ENCODE measurements around the gene TRMT11. TPM values are rescaled to one million over a fixed set of nuclear protein-coding genes. Genes with fewer than 3 reads are reported as not detected.

TRMT11 gene
- total and polyA plus RNA-seq, 2 of the 13 experiments (the other 11 are each of a cell fraction or from before 2014, with no cell fraction given), result 42.2 to 81.9 TPM

DNA sequence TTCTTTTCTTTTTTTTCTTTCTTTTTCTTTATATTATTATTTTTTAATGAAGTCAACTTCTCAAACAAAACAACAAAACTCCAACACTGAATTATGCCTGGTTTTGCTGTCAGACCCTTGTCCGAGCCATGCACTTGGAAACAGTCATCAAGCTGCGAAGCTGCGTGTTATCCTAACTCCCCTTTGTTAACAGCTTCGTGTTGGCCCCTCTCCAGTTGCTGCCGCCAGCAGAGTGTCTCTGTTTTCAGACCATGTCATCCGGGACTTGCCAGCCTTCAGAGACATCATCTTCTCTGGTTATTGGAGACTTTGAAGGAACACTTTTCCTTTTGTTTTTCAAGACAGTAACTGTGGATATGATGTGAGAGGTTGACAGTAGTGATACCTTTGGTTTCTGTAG lies 83.1 kb downstream of the TRMT11 start:
- intact Hi-C loops (cut with micrococcal nuclease; ENCODE audit: unreplicated experiment) (no loop called here), in situ Hi-C loops (cut with HindIII; ENCODE audit: extremely low pct_ligation_motif_present, low pct_unique_long_range_greater_than_20kb) (no loop called here)
- Histone ChIP-seq H4K20me1 (ENCODE audit: insufficient read depth, low read length) (no peaks in the 10 kb centered on the region), H3K9ac (ENCODE audit: insufficient read depth, low read depth, low read length) (no peak overlapping the region), H3K9me3 (ENCODE audit: low read length) (no peaks in the 10 kb centered on the region), H3K27me3 (ENCODE audit: control insufficient read depth in 1 of 2, insufficient read depth in 2 of 2, low read length in 2 of 2) (no peaks in the 10 kb centered on the region), H3K4me2 (ENCODE audit: low read depth, low read length) (no peak overlapping the region), H2AFZ (ENCODE audit: low read length) (no peak overlapping the region), H3K36me3 (replicated peaks in 1 of 2; ENCODE audit: control insufficient read depth in 1 of 2, insufficient read depth in 2 of 2, low read length in 2 of 2) (peaks cover 3 to 14% of the 10 kb centered on the region in 2 experiments), H3K4me1 (ENCODE audit: insufficient read depth, low read length) (peaks cover 6% of the 10 kb centered on the region), H3K27ac (ENCODE audit: extremely low read length, insufficient read depth, low read length) (no peak overlapping the region), H3K4me3 (replicated peaks in 1 of 3; ENCODE audit: insufficient read depth in 1 of 3, low read depth in 2 of 3, low read length in 3 of 3) (no peak overlapping the region), H3K79me2 (ENCODE audit: insufficient read depth, low read length) (no peaks in the 10 kb centered on the region)
- ATAC-seq (no peak), DNase-seq (ENCODE audit: low spot score) (no peak), FAIRE-seq (no peak)
- ChIA-PET POLR2A (no interaction called here), CTCF (ENCODE audit: low intra/inter-chr PET ratio, low total read pairs) (no interaction called here)
- WGBS (ENCODE audit: low lambda C conversion rate), result 98% methylated on average over 6 of the region's 6 CpGs
- TF ChIP-seq THAP9 (CRISPR knock-in tag; IDR thresholded peaks at IDR 0.05; ENCODE audit: borderline replicate concordance), result no peak
- no peak for TF ChIP-seq ZNF296 (CRISPR knock-in tag; conservative IDR thresholded peaks at IDR 0.05)
- no peak for TF ChIP-seq PLRG1 (conservative IDR thresholded peaks at IDR 0.05)
- no peak for TF ChIP-seq ZFYVE20 (CRISPR knock-in tag; IDR thresholded peaks at IDR 0.05; ENCODE audit: borderline replicate concordance, low read depth)
- TF ChIP-seq ZNF354B (CRISPR knock-in tag; IDR thresholded peaks at IDR 0.05), result no peak
- TF ChIP-seq HNRNPH1 (optimal IDR thresholded peaks at IDR 0.05; ENCODE audit: low read depth, low read length), result no peak
- TF ChIP-seq ZNF264 (CRISPR knock-in tag; IDR thresholded peaks at IDR 0.05), result no peak
- no peak for TF ChIP-seq PAF1 (CRISPR knock-in tag; IDR thresholded peaks at IDR 0.05)
- no peak for TF ChIP-seq EP300 (IDR thresholded peaks at IDR 0.05; ENCODE audit: low read depth in 2 of 2, low read length in 2 of 2)
- TF ChIP-seq EP300 (CRISPR knock-in tag; IDR thresholded peaks at IDR 0.05; ENCODE audit: borderline replicate concordance), result no peak
- TF ChIP-seq, protein P1, sequence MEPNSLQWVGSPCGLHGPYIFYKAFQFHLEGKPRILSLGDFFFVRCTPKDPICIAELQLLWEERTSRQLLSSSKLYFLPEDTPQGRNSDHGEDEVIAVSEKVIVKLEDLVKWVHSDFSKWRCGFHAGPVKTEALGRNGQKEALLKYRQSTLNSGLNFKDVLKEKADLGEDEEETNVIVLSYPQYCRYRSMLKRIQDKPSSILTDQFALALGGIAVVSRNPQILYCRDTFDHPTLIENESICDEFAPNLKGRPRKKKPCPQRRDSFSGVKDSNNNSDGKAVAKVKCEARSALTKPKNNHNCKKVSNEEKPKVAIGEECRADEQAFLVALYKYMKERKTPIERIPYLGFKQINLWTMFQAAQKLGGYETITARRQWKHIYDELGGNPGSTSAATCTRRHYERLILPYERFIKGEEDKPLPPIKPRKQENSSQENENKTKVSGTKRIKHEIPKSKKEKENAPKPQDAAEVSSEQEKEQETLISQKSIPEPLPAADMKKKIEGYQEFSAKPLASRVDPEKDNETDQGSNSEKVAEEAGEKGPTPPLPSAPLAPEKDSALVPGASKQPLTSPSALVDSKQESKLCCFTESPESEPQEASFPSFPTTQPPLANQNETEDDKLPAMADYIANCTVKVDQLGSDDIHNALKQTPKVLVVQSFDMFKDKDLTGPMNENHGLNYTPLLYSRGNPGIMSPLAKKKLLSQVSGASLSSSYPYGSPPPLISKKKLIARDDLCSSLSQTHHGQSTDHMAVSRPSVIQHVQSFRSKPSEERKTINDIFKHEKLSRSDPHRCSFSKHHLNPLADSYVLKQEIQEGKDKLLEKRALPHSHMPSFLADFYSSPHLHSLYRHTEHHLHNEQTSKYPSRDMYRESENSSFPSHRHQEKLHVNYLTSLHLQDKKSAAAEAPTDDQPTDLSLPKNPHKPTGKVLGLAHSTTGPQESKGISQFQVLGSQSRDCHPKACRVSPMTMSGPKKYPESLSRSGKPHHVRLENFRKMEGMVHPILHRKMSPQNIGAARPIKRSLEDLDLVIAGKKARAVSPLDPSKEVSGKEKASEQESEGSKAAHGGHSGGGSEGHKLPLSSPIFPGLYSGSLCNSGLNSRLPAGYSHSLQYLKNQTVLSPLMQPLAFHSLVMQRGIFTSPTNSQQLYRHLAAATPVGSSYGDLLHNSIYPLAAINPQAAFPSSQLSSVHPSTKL (CRISPR knock-in tag; IDR thresholded peaks at IDR 0.05), result no peak
- no peak for TF ChIP-seq DNMT3B (CRISPR knock-in tag; conservative IDR thresholded peaks at IDR 0.05)
- no peak for TF ChIP-seq NCOA1 (CRISPR knock-in tag; IDR thresholded peaks at IDR 0.05)
- BruUV-seq (replicated peaks), result no TSS peak

All from HepG2 (cell line).